Stomach (tissue), 9 donors: ENCODE results near the gene FAM209A. TPM values are rescaled to one million over a fixed set of nuclear protein-coding genes. Genes with fewer than 3 reads are reported as not detected.

Experiments
- DNase-seq, 2 donors: peaks; one replicate each; pipeline versions ENCODE4 v3.0.0 to v3.0.0-alpha.2; 2013 to 2019
- H3K27ac ChIP-seq, 5 donors: fragments of 200-600 bp in 4 of 5; sonication (generic) in 4 of 5; one replicate each; pipeline ENCODE4 v1.5.1; 2013 to 2019; ENCODE audit warnings: mild to moderate bottlenecking in 1 of 5, moderate library complexity in 1 of 5
- H3K27me3 ChIP-seq, 3 donors: fragments of 200-600 bp; sonication (generic); one replicate each; pipeline ENCODE4 v1.5.1; 2017 to 2019; ENCODE audit warnings: mixed run types in 1 of 3
- H3K36me3 ChIP-seq, 4 donors: fragments of 200-600 bp; sonication (generic); 1 replicate in 3 of 4; 2 replicates in 1 of 4; pipeline ENCODE4 v1.5.1; 2016 to 2019
- H3K4me1 ChIP-seq, 4 donors: fragments of 200-600 bp; sonication (generic); one replicate each; pipeline ENCODE4 v1.5.1; 2016 to 2019
- H3K4me3 ChIP-seq, 4 donors: fragments of 200-600 bp; sonication (generic) in 3 of 4; one replicate each; pipeline ENCODE4 v1.5.1; 2016 to 2019; ENCODE audit warnings: mild to moderate bottlenecking in 1 of 4
- H3K9me3 ChIP-seq, 4 donors: fragments of 200-600 bp; sonication (generic); one replicate each; pipeline ENCODE4 v1.5.1; 2016 to 2019
- CTCF ChIP-seq, 7 experiments: fragments of 450-650 bp in 4 of 7; fragments of 200-600 bp in 3 of 7; sonication (generic) in 3 of 7; IDR thresholded peaks; one replicate each; pipeline ENCODE4 v1.5.1; 2016 to 2019; ENCODE audit warnings: antibody characterized with exemption in 7 of 7, control low read depth in 2 of 7, mild to moderate bottlenecking in 1 of 7
- EP300 ChIP-seq: sonication (generic); formaldehyde crosslinking; IDR thresholded peaks from one replicate; pipeline ENCODE4 v1.6.1; 2017; ENCODE audit warnings: antibody characterized with exemption
- POLR2A ChIP-seq, 4 donors: fragments of 450-650 bp; IDR thresholded peaks; one replicate each; pipeline ENCODE4 v1.6.1; 2016; ENCODE audit warnings: antibody characterized with exemption in 4 of 4, control low read depth in 2 of 4, mild to moderate bottlenecking in 1 of 4, moderate library complexity in 1 of 4
- POLR2AphosphoS5 ChIP-seq, 3 donors: sonication (generic); formaldehyde crosslinking; IDR thresholded peaks; one replicate each; pipeline ENCODE4 v1.6.1; 2016; ENCODE audit warnings: antibody characterized with exemption in 3 of 3
- WGBS, 5 donors: extraction: QIAGEN DNeasy Blood & Tissue Kit in 3 of 5; methylation state at CpG; one replicate each; pipeline versions ENCODE4 v1.1.5 to v1.1.7; 2013 to 2018; 5-methylcytosine and 5-hydroxymethylcytosine counted together
- intact Hi-C: fragments of 100-400 bp; cut with DNase I; formaldehyde crosslinking; loops from one replicate; pipeline ENCODE4 v1.15.1; 2023; ENCODE audit warnings: low total_unique reads
- polyA plus RNA-seq, 3 donors: library from polyadenylated mRNA; stranded (reverse); fragments of 200-250 nt; gene quantifications; one replicate each; pipeline ENCODE4 v1.2.3, GENCODE V29; 2013
- total RNA-seq, 5 donors: library from RNA; depleted of rRNA; stranded (reverse); fragments of >200 nt; gene quantifications; one replicate each; pipeline versions ENCODE4 v1.1.0 to v1.2.3, GENCODE V29; 2014 to 2016
- donor health status: healthy with polysubstance abuse.
- donor health status: Bipolar disorder and iron deficiency.
- donor health status: healthy.

Gene FAM209A
- total and polyA plus RNA-seq, 8 donors: 0.38 to 0.73 (median 0.44) TPM; not detected in 5

- no peaks in the 10 kb centered on the region for H3K27me3 ChIP-seq
- intact Hi-C loops: no loop called here
- H3K4me3 ChIP-seq: no peak overlapping the region
- DNase-seq: no peak
- H3K36me3 ChIP-seq: peaks cover 25 to 69% (median 63%) of the 10 kb centered on the region in 4 donors
- TF ChIP-seq POLR2AphosphoS5 (IDR thresholded peaks at IDR 0.05) (no peak), EP300 (no peak), POLR2A (IDR thresholded peaks at IDR 0.05) (no peak), CTCF (IDR thresholded peaks at IDR 0.05) (no peak)
- H3K4me1 ChIP-seq: peaks cover 0 to 20% (median 0%) of the 10 kb centered on the region in 4 donors
- no peaks in the 10 kb centered on the region for H3K9me3 ChIP-seq
- no peak overlapping the region for H3K27ac ChIP-seq
- 83 to 92% (median 90%) methylated on average over 22 of the region's 22 CpGs for WGBS, 5 donors
Observed at GRCh38 chr20:56513161-56514150, 11.1 kb upstream of the FAM209A start.

- Histone ChIP-seq H3K9me3 (peaks cover 14 to 30% (median 27%) of the 10 kb centered on the region in 4 donors), H3K27ac (no peak overlapping the region), H3K36me3 (peaks cover 48 to 96% (median 88%) of the 10 kb centered on the region in 4 donors), H3K4me1 (peaks cover 0 to 20% (median 0%) of the 10 kb centered on the region in 4 donors), H3K4me3 (no peak overlapping the region), H3K27me3 (no peaks in the 10 kb centered on the region)
- DNase-seq: no peak
- intact Hi-C loops: no loop called here
- WGBS, 5 donors: 75 to 92% (median 88%) methylated on average over 5 of the region's 5 CpGs
- no peak for TF ChIP-seq CTCF (IDR thresholded peaks at IDR 0.05)
- TF ChIP-seq POLR2A (IDR thresholded peaks at IDR 0.05): no peak
- TF ChIP-seq EP300: no peak
- TF ChIP-seq POLR2AphosphoS5 (IDR thresholded peaks at IDR 0.05): no peak
Observed at GRCh38 chr20:56516631-56517030, 7.9 kb upstream of the FAM209A start.

GRCh38 chr20:56517211-56517610 is 7.3 kb upstream of the FAM209A start:
- no peak for TF ChIP-seq POLR2A (IDR thresholded peaks at IDR 0.05)
- TF ChIP-seq EP300: no peak
- TF ChIP-seq POLR2AphosphoS5 (IDR thresholded peaks at IDR 0.05): no peak
- TF ChIP-seq CTCF (IDR thresholded peaks at IDR 0.05): no peak
- intact Hi-C loops: no loop called here
- WGBS, 5 donors: 76 to 96% (median 90%) methylated on average over 7 of the region's 7 CpGs
- Histone ChIP-seq H3K27ac (no peak overlapping the region), H3K27me3 (no peaks in the 10 kb centered on the region), H3K9me3 (peaks cover 14 to 31% (median 28%) of the 10 kb centered on the region in 4 donors), H3K4me1 (peaks cover 0 to 20% (median 0%) of the 10 kb centered on the region in 4 donors), H3K4me3 (no peak overlapping the region), H3K36me3 (peaks cover 48 to 95% (median 86%) of the 10 kb centered on the region in 4 donors)
- no peak for DNase-seq

GRCh38 chr20:56517641-56518040 is 6.9 kb upstream of the FAM209A start:
- Histone ChIP-seq H3K9me3 (peaks cover 14 to 31% (median 28%) of the 10 kb centered on the region in 4 donors), H3K36me3 (peaks cover 48 to 91% (median 83%) of the 10 kb centered on the region in 4 donors), H3K4me3 (no peak overlapping the region), H3K27me3 (no peaks in the 10 kb centered on the region), H3K4me1 (peaks cover 0 to 20% (median 0%) of the 10 kb centered on the region in 4 donors), H3K27ac (no peak overlapping the region)
- intact Hi-C loops: no loop called here
- TF ChIP-seq CTCF (IDR thresholded peaks at IDR 0.05) (no peak), POLR2AphosphoS5 (IDR thresholded peaks at IDR 0.05) (no peak), POLR2A (IDR thresholded peaks at IDR 0.05) (no peak), EP300 (no peak)
- 84 to 96% (median 92%) methylated on average over 8 of the region's 8 CpGs for WGBS, 5 donors
- DNase-seq: no peak
